HT1080 (cell line): ENCODE results near the gene TWIST2. TPM values are rescaled to one million over a fixed set of nuclear protein-coding genes. Genes with fewer than 3 reads are reported as not detected.
A peak's percentile ranks its signal among the peaks of the same experiment; 100 is the strongest.

Source experiments
- DNase-seq: peaks from one replicate; pipeline ENCODE4 v3.0.0-alpha.2; 2015; ENCODE audit warnings: low read depth
- total RNA-seq: library from RNA; depleted of rRNA; stranded (reverse); fragments of >200 nt; shearing (Covaris generic); gene quantifications from 2 replicates; pipeline ENCODE4 v1.2.3, GENCODE V29; 2014

The TWIST2 gene
- total RNA-seq, 1 experiment from 2014 or later, result 52.1 TPM

DNA sequence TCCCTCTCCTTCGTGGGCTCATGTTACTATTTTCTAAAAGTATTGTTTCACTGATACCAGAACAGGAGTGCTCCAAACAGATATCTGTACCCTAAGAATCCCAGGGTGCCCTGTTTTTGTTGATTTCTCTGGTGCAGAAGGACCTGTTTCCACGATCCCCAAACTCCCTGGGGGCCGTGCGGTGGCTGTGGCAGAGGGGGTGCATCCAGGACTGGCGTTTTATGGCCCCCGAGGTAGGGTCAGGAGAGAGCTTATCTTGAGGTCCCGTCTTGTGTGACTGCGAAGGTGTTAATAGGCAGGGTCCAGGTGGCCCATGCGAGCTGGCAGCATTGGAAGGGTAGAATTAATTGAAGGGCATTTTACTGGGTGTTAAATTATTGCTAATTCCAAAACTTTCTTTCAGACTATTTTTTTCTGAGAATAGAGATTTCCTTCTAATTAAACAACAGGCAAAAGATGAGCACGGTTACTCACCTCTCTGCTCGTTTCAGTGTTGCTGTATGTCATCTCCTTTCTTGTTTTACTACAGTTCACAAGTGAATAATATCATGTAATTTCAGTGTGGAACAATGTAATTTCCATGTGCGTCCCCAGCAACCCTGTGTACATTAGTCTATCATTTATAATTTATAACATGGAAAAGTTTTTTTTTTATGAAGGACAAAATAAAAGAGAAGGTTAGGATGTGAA is 8.2 kb downstream of the TWIST2 start:
- DNase-seq, result no peak

DNA sequence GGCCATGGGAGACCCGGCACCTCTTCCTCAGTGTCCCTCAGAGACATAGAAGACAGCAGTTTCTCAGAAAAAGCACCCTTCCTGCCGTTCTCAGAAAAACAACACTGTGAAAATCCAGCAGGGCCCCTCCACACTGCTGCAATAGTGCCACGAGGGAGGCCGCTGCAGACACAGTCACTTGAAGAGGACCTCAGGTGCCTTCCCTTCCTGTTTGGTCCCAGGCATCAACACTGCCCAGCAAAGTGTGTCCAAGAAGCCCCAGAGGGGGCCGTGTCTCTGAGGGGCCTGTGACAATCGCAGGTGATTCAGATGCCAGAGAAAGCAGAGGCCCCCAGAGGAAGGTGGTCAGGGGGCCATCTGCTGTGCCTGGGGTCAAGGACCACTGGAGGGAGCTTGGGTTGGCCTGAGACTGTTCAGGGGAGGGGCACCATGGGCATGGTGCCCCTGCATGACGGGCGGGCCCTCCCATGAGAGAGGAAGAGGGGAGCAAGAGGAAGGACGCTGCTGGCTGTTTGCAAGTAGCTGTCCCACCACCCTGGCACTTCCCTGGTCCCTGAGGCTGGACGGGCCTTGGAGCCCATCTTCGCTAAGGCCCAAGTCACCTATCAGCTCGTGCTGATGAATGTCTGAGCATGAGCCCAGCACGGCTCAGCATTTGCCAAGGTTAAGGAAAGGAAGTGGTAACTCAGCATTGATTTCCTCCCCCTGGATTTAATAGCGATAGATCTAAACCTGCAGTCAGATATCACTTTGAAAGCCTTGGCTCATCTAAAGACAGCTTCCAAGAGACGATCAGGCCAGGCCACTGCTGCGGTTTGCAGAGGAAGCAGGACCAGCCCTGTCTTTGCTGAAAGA is 9.1 kb downstream of the TWIST2 start:
- no peak for DNase-seq

DNA sequence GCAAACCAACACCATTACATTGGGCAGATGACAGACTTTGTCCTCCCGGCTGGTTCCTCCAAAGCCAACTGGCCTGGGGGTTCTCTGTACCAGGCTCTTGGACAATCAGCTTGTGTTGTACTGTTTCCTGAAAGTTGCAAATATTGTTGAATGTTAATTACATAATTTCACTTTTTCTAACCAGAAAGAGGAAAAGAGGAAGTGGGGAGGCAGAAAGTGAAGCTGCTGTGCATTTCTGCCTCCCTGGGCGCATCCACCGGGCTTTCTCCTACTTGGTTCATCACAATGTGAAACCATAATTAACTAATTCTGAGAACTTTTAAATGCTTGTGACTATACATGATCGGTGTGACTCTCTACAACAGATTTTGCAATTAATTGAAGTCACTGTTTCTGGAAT is 10.1 kb downstream of the TWIST2 start:
- no peak for DNase-seq

DNA sequence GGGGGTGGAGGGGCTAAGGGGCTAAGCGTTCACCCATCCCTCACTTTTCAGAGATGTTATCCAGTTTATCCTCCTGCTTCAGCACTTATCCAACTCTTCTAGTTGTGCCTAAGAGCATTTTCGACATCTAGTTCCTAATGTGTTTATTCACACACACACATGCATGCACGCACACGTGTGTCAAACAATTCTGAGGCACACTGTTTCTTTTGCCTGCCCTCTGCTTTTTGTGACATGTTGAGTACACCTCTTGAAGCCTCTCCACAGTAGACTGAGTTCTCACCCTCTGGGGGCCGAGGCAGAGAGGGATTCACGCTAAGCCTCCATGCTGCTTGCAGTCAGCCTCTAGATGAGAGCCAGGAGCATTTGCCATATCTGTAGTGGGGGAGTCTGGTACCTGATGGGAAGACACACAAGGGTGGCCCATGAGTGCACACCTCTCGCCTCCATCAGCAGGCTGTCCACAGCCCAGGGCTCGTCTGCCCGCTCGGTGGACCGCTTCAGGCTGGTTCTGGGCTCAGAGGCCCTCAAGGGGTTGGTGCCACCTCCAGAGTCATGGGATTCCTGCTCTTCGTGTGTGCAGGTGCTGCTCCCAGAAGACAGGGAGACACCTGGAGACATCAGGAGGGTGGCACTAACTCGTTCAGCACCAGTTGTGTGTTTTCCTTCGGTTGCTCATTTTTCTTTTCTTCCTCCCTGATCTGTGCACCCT is 11.9 kb downstream of the TWIST2 start:
- no peak for DNase-seq

DNA sequence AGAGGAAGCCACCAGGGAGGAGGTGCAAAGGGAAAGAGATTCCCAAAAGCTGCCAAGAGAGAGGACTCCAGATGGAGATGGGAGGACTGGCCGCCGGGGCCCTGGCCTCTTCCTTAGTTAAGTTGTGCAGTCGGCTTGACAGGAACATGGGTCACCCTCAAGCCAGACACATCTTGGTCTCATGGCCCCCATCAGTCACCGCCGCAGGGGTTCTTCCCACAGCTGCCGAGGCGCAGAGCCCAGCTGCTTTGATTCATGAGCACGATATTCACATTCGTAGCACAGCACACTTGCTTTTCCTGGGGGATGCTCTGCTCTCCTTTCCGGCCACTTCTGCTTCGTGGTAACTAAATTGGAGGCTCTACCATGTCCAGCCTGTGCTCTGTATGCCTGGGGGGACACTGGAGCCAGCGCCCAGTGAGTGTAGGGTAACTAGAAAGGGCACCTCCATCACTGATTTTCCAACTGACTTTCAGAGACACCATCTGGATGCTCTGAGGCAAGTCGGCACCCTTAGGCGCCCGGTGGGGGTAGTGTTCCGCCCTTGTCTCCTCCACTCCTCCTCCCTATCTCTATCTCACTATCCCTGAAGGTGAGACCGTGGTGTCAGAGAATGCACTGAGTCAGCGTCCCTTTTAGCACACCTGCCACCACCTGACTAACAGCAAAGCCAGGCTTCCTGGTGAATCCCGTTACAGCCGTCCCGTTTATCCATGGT is 13.3 kb downstream of the TWIST2 start:
- no peak for DNase-seq

DNA sequence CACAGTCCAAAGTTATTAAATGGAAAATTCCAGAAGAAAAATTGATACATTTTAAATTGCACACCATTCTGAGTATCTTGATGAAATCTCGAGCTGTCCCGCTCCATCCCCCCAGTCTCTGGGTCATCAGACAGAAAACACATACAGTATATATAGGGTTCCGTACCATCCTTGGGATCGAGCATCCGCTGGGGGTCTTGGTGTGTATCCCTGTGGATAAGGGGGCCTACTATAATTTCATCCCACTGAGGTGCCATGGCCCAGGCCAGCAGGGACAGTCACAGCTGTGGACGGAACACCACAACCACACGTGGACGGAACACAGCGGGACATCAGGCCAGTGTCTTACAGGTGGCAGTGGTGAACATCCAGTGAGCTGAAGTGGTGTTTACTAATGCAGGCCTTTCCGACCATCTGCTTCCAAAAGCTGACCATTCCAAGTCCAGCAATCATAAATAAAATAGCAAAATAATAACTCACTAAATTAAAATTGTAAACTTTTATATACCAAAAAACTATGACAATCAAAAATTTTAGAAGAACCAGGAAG is 14.0 kb downstream of the TWIST2 start:
- DNase-seq, result no peak

DNA sequence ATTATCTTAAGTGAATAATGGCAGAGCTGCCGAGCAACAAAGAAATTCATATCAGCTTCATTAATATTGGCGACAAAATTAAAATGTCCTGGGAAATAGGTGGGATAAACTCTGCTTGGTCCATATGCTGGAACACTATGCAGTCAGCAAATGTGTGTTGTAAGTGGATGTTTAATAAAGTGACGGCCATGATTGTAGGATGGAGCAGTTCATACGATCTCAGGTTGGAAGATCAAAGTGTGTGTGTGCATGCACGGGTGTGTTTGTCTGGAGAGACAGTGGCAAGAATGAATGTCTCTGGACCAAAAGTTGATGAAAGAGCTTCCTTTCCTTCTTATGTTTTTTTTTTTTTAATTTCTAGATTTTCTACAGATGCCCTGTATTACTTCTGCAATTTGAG is 14.8 kb downstream of the TWIST2 start:
- DNase-seq, result no peak

DNA sequence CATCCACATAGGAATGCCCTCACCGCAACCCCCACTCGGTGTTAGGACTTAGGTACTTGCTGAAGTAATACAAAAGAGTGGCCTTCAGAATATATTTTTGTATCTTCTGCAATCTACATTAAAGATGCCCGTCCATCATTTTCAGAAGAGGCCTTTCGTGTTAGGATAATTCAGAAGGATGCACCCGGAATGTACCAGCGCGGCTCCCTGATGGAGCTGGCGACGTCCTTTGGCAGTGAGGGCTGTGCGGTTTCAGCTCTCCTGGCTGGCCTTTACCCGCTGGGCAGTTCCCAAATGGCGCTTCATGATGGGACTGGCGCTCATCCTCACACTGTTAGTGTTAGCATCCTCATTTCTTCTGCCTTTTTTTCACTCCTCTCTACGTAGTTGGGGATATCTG is 15.3 kb downstream of the TWIST2 start:
- no peak for DNase-seq

DNA sequence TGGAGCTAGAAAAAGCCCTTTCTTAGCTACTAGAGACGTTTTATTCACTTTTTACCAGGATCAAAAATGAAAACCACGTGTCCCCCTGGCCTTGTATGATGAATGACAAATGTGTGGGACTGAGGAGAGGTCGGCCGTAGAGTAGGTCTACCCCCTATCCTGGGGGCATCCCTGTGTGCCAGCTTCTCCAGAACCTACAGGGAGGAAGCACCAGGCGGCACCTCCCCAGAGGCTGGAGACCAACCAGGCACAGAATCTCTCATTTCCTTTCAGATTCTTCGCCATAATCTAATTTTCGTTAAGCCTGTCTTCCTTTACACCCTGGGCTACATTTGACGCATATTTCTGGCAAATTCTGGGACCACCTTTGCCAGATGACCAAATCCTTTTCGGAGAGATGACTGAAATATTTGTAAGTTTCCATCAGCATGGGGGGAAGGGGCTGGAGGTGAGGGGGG is 15.9 kb downstream of the TWIST2 start:
- no peak for DNase-seq

DNA sequence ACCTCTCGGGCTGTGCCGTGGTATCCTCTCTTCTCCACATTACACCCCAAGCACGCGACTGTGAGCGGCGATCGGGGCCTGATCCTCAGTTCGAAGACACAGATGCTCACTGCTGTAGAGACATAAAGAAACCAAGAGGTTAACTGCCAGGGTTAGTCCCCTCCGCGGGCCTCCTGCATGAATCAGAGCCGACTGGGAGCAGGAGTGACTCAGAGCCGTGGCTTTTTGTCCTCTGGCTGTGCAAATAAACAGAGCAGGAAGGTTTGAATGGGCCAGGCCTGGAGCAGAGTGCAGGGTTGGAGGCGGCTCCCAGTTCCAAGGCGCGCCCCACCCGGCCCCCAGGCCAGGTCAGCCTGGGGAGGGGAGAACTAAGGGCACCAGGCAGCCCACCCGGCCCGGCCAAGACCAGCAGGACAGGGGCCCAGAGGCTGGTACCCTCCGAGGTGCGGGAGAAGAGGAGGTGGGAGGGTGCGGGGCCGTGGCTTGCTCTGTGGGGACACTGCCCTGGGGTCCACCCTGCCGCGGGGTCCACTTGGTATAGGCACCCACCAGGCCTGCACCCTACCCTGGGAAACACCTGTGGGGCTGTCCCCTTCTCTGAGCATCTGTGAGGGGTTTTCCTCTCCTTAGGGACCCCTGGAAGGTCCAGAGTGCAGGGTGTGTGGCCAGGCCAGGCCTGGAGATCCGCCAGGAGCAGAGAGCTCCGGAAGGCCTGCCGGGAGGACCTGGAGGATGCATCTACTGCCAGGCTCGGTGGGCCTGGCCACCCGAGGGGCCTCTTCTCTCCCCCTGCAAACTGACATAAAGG is 16.5 kb downstream of the TWIST2 start:
- DNase-seq, result peak; percentile 97

DNA sequence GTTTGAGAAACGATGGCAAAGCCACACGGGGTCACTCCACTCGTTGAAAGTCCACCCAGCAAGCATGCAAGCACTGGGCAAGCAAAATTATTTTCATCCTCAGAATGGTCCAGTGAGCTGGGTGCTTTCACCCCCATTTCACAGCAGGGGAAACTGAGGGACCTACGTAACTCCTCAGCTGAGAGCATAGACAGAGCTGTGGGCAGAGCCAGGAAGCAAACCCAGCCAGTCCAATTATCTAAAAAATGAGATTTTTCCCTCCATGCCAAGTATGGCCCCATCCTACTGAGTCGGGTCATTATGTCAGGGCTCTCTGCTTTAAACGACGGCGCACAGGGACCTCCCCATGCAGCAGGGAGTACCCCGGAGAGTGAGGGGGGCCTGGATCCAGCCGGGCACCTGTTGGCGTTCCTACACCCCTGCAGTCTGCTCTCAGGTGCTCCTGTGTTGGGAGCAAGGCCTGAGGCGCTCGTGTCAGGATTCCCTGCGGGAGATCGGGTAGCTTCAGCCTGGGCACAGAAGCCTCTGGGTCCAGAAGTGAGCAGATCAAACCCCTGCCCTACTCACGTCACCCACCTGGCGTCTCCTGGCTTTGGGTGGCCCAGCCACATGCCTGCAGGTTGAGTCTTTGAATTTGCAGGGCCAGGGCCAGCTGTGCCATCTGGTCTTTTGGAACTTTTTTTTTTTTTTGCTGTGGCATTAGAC is 17.3 kb downstream of the TWIST2 start:
- no peak for DNase-seq

DNA sequence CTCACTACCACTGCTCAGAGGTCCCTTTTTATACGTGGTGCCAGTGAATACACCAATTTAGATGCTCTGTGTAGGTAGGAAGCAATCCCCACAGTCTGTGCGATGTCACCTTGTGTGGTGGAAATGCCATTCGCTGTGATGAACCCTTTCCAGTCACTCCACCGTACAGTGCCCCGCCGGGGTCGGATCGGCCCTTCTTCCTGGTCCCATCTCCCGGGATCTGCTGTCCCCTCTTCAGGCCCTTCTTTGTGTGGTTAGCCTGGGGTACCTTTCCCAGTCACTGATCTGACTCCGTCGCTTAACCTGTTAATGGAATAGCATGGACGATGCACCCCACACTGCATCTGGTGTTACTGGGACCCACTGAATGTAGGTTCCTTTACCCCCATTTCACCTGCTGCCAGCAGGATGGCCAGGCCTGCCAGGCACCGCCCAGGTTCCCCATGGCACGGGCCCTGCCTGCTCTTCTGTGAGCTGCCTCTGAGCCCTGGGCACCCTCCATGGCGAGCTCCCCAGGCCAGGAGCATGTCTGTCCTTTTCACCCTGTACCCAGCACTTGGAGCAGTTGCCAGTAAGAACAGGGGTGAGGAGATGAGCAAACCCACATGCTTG is 18.0 kb downstream of the TWIST2 start:
- no peak for DNase-seq

DNA sequence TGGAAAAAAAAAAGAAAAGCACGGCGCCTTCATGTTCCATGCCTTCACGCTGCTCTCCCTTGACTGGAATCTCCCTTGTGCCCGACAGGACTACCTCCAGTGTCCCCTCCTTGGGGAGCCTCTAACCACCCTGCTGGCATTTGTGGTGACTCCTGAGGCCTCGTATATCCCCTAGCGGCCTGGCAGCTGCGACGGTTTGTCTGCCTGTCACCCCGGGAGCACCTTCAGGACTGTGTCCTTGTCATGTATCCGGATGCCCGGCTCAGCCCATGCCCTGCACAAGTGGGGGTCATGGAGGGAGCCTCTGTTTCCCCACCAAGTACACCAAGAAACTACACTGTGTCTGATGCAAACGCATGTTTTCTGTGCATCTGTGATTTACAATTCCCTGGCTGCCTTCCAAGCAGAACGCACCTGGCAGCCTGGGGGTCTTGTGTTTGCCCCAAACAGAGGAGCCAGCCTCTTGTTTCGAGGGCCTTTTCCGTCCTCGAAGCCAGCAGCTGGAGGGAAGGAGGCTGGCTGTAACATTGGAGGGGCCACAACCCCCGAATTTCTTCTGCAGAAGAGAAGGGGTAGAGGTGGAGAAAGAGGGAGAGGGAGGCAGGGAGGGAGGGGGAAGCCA is 18.9 kb downstream of the TWIST2 start:
- no peak for DNase-seq

DNA sequence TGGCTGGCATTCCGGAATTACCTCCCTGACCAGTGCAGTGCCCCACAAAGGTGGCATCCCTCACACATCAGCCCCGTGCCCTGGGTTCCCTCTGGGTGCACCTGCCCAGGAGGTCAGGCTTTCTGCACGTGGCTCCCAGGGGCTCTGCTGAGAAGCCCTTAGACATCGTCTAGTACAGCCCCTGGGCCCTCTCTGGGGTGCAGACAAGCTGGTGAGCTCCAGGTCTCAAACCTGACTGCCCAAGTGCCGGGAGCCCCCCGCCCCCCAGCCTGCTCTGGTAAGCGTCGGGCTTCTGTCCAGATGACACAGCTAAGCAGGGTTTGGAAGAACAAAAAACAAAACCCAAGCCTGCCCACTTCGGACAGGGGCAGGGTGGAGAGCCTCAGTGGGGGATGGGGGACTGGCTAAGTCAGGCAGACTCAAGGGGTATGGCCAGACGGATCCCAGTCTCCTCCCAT is 20.2 kb downstream of the TWIST2 start:
- DNase-seq, result no peak

DNA sequence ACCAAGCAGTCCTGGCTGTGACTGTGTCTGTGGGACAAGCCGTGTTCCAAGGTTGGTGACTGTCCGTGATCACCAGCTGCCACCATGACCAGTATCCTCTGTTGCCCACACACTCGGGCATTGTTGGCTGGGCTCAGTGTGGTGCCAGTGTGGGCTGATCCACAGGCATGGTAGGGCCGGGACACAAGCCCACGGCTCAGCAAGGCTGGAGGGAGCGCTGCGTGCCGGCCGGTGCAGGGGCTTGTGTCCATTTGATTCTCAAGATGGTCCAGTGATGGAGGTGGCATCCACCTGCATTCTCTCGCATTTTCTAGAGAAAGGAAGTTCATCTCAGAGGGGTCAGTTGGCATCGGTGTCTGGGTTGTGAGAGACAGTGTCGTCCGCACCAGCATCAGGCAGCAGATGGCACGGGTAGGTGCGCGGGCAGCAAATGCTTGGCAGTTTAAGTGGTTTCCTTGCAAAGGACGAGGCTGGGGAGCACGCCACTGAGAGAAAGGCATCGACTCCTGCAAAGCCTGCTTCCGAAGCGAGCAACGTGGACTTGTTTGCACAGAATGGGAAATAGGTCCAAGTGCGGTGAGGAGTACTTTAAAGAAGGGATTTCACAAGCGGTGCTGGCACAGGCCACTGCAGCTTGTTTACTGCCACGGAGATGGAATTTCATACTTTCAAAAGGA is 20.9 kb downstream of the TWIST2 start:
- DNase-seq, result no peak

DNA sequence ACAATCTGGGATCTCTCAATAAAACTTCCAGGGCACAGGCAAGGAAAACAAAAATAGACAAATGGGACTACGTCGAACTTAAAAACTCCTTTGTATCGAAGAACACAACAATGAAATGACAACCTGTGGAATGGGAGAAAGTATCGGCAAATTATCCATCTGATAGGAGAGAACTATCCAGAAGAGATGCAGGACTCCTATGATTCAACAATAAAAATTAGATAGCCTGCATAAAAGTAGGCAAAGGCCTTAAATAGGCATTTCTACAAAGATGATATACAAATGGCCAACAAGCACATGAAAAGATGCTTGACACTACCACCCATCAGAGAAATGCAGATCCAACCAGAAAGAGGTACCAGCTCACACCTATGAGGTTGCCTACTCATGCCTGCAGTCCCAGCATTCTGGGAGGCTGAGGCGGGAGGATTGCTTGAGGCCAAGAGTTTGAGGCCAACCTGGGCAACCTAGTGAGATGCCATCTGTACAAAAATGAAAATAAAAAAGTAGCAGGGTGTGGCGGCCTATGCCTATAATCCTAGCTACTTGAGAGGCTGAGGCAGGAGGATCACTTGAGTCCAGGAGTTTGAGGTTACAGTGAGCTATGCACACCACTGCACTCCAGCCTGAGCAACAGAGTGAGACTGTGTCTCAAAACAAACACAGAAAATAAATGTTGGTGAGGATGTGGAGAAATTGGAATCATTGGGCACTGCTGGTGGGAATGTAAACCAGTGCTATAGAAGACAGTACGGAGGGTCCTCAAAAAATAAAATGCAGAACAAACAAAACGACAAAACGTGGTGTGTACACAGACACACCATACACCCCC is 21.6 kb downstream of the TWIST2 start:
- DNase-seq, result peak; percentile 45

DNA sequence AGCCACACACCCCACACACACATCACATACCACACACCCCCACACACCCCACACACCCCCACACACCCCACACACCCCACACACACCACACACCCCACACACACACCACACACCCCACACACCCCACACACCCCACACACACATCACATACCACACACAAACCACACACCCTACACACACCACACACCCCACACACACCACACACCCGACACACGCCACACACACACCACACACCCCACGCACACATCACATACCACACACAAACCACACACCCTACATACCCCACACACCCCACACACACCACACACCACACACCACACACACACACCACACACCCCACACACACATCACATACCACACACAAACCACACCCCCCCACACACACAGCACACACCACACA is 22.4 kb downstream of the TWIST2 start:
- no peak for DNase-seq
